ENCODE data around the gene SLC31A1. TPM values are rescaled to one million over a fixed set of nuclear protein-coding genes. Genes with fewer than 3 reads are reported as not detected.

The SLC31A1 gene
- total RNA-seq, 1 donor from 2014 or later = 7.3 TPM

GRCh38 chr9:113267911-113268566, 46.7 kb downstream of the SLC31A1 start:
- Mint-ChIP-seq H3K27me3 (no peaks in the 10 kb centered on the region), H3K4me3 (no peak overlapping the region), H3K9me3 (no peaks in the 10 kb centered on the region), H3K27ac (no peak overlapping the region), H3K4me1 (no peaks in the 10 kb centered on the region), H3K36me3 (ENCODE audit: low read depth) (peaks cover 61% of the 10 kb centered on the region)
- DNase-seq (no peak), ATAC-seq (ENCODE audit: low read depth) (no peak)
- TF ChIP-seq CTCF (IDR thresholded peaks at IDR 0.05) = no peak
- intact Hi-C loops (cut with micrococcal nuclease) = no loop called here
- POLR2A ChIA-PET = no interaction called here
- CTCF ChIA-PET = no interaction called here

DNA sequence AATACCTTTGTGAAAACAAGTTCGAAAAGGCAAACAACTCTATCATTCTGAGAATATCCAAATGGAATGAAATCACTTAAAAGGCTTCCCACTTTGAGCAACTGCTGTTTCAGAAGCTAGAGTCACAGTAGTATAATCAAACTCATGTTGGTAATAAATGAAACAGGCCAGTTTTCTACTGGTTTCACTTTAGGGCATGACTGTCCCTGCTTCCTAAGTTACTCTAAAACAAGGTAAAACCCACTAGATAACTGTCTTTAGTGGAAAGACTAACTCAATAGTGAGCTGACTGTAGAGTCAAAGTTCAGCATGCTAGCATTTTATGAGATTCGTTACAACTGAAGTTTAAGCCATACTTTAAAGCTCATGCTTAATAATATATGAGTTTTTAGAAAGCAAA, 48.0 kb downstream of the SLC31A1 start:
- CTCF ChIA-PET = interaction anchor here (1.2 kb wide), 1 partner anchor 389 kb away, joined by 4 read pairs; no protein-coding TSS in a partner anchor
- TF ChIP-seq CTCF (IDR thresholded peaks at IDR 0.05) = no peak
- H3K4me1 Mint-ChIP-seq = peaks cover 4% of the 10 kb centered on the region
- no peak overlapping the region for H3K4me3 Mint-ChIP-seq
- H3K27me3 Mint-ChIP-seq = no peaks in the 10 kb centered on the region
- peaks cover 65% of the 10 kb centered on the region for H3K36me3 Mint-ChIP-seq (ENCODE audit: low read depth)
- intact Hi-C loops (cut with micrococcal nuclease) = no loop called here
- no peaks in the 10 kb centered on the region for H3K9me3 Mint-ChIP-seq
- ATAC-seq (ENCODE audit: low read depth) (no peak), DNase-seq (no peak)
- POLR2A ChIA-PET = no interaction called here
- H3K27ac Mint-ChIP-seq = no peak overlapping the region

DNA sequence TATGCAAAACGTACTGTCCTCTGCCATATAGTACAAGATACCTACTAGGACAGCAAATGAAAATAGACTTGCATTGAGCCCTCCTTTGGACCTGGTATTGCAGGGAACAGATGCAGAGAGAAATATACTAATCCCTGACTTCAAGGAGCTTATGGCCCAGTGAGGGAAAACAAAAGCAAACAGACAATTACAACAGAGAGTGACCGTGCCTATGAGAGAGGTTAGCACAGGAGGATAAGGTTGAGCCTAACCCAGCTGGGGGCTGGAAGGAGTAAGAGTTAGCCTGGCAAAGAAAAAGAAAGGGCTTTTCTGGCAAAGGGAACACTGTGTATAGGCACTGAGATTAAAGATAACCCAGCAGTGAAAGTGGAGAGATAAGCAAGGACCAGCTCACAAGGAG, 48.5 kb downstream of the SLC31A1 start:
- H3K4me1 Mint-ChIP-seq = peaks cover 4% of the 10 kb centered on the region
- H3K27ac Mint-ChIP-seq = no peak overlapping the region
- no peak for TF ChIP-seq CTCF (IDR thresholded peaks at IDR 0.05)
- ATAC-seq (ENCODE audit: low read depth) = no peak
- peaks cover 64% of the 10 kb centered on the region for H3K36me3 Mint-ChIP-seq (ENCODE audit: low read depth)
- CTCF ChIA-PET = interaction anchor here (1.2 kb wide), 1 partner anchor 388 kb away, joined by 4 read pairs; no protein-coding TSS in a partner anchor
- H3K4me3 Mint-ChIP-seq = no peak overlapping the region
- intact Hi-C loops (cut with micrococcal nuclease) = no loop called here
- H3K9me3 Mint-ChIP-seq = no peaks in the 10 kb centered on the region
- no peaks in the 10 kb centered on the region for H3K27me3 Mint-ChIP-seq
- no peak for DNase-seq
- POLR2A ChIA-PET = no interaction called here

- DNase-seq = no peak
- ChIA-PET CTCF (interaction anchor here (0.7 to 7.0 kb wide), 21 partner anchors 35 to 602 kb away, joined by 3 to 91 read pairs (median 4); partner anchors contain the start of genes ALAD, FKBP15, SLC31A1 and WDR31), POLR2A (interaction anchor here (0.6 to 2.6 kb wide), 15 partner anchors 54 to 1643 kb away, joined by 3 to 41 read pairs (median 8); partner anchors contain the start of genes ALAD, C9orf43, DNAJC25 and FKBP15)
- TF ChIP-seq CTCF (IDR thresholded peaks at IDR 0.05) = peak; percentile 12
- Mint-ChIP-seq H3K4me3 (no peak overlapping the region), H3K36me3 (ENCODE audit: low read depth) (peaks cover 52% of the 10 kb centered on the region), H3K27me3 (no peaks in the 10 kb centered on the region), H3K27ac (no peak overlapping the region), H3K9me3 (no peaks in the 10 kb centered on the region), H3K4me1 (peaks cover 9% of the 10 kb centered on the region)
- intact Hi-C loops (cut with micrococcal nuclease) = loop anchor here (1.0 to 5.0 kb wide), 11 partner anchors 53 to 1792 kb away; partner anchors contain the start of genes ALAD, C9orf43, ECPAS and FKBP15
- peak; percentile 25 for ATAC-seq (ENCODE audit: low read depth)
Measured at GRCh38 chr9:113274474-113275156, 53.3 kb downstream of the SLC31A1 start.

All from activated B cell treated with CpG ODN at 0.5 μM for 24 hours (primary cell).